Measurements from ENCODE around the gene EEPD1.

DNA sequence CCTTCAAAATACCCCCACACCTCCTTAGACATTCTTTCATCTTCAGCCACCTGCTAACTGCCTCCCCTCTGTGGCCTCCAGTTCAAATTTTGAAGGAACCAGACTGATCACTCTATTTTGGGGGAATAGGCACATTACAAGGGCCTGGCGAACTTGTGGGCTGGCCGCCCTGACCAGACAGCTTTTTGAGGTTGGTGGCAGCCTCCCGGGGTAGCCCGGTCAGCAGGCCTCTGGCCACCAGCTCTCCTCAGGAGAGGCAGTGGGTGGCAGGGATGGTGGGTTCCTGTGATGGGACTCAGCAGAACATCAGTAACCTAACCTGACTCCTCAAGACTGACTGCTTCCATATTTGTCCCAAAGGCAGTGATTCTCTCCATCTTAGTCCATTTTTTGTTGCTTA, 17.4 kb upstream of the EEPD1 start:
- TF ChIP-seq, protein P1, sequence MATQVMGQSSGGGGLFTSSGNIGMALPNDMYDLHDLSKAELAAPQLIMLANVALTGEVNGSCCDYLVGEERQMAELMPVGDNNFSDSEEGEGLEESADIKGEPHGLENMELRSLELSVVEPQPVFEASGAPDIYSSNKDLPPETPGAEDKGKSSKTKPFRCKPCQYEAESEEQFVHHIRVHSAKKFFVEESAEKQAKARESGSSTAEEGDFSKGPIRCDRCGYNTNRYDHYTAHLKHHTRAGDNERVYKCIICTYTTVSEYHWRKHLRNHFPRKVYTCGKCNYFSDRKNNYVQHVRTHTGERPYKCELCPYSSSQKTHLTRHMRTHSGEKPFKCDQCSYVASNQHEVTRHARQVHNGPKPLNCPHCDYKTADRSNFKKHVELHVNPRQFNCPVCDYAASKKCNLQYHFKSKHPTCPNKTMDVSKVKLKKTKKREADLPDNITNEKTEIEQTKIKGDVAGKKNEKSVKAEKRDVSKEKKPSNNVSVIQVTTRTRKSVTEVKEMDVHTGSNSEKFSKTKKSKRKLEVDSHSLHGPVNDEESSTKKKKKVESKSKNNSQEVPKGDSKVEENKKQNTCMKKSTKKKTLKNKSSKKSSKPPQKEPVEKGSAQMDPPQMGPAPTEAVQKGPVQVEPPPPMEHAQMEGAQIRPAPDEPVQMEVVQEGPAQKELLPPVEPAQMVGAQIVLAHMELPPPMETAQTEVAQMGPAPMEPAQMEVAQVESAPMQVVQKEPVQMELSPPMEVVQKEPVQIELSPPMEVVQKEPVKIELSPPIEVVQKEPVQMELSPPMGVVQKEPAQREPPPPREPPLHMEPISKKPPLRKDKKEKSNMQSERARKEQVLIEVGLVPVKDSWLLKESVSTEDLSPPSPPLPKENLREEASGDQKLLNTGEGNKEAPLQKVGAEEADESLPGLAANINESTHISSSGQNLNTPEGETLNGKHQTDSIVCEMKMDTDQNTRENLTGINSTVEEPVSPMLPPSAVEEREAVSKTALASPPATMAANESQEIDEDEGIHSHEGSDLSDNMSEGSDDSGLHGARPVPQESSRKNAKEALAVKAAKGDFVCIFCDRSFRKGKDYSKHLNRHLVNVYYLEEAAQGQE (IDR thresholded peaks at IDR 0.05) = no peak
- TF ChIP-seq, protein P2, sequence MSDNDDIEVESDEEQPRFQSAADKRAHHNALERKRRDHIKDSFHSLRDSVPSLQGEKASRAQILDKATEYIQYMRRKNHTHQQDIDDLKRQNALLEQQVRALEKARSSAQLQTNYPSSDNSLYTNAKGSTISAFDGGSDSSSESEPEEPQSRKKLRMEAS (IDR thresholded peaks at IDR 0.05) = no peak
- TF ChIP-seq RFX5 (IDR thresholded peaks at IDR 0.05) (no peak), CBX2 (IDR thresholded peaks at IDR 0.05; ENCODE audit: borderline replicate concordance, low read depth) (no peak)
- TF ChIP-seq, protein P3, sequence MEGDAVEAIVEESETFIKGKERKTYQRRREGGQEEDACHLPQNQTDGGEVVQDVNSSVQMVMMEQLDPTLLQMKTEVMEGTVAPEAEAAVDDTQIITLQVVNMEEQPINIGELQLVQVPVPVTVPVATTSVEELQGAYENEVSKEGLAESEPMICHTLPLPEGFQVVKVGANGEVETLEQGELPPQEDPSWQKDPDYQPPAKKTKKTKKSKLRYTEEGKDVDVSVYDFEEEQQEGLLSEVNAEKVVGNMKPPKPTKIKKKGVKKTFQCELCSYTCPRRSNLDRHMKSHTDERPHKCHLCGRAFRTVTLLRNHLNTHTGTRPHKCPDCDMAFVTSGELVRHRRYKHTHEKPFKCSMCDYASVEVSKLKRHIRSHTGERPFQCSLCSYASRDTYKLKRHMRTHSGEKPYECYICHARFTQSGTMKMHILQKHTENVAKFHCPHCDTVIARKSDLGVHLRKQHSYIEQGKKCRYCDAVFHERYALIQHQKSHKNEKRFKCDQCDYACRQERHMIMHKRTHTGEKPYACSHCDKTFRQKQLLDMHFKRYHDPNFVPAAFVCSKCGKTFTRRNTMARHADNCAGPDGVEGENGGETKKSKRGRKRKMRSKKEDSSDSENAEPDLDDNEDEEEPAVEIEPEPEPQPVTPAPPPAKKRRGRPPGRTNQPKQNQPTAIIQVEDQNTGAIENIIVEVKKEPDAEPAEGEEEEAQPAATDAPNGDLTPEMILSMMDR (IDR thresholded peaks at IDR 0.05) = no peak
